ENCODE data around the gene ATF7.

GRCh38 chr12:53664936-53665335 lies 38.8 kb upstream of the ATF7 start:
- TF ChIP-seq CTCF (IDR thresholded peaks at IDR 0.05), result no peak
- no peak for TF ChIP-seq BCL3 (IDR thresholded peaks at IDR 0.05)
- no peak for TF ChIP-seq REST (IDR thresholded peaks at IDR 0.05)
- TF ChIP-seq EP300 (IDR thresholded peaks at IDR 0.05), result no peak
